ENCODE measurements around the gene WAC.

- TF ChIP-seq POLR2AphosphoS5 (IDR thresholded peaks at IDR 0.05) (no peak), EP300 (IDR thresholded peaks at IDR 0.05; ENCODE audit: low read depth) (no peak), POLR2A (IDR thresholded peaks at IDR 0.05) (no peak), CTCF (IDR thresholded peaks at IDR 0.05) (no peak)
These were observed 9.8 kb downstream of the WAC start for GRCh38 chr10:28542728-28543127.

Data from transverse colon (tissue), 4 donors.